NCI-H524 treated with DMSO at 0.1 percent for 48 hours (cell line): Measurements from ENCODE around the gene VWCE.
"Not testable (repeated sequence)": the region's sequence is repeated elsewhere in the genome, so short reads cannot be mapped to it uniquely, and the experiment has no call there.

Source experiments
- DNase-seq: peaks from one replicate; lab custom pipeline; 2025; lab: John Stamatoyannopoulos, UW

Gene VWCE

GRCh38 chr11:61211327-61211952, 83.7 kb downstream of the VWCE start:
- DNase-seq, result not testable (repeated sequence)

GRCh38 chr11:61210629-61211028, 84.5 kb downstream of the VWCE start:
- DNase-seq, result not testable (repeated sequence)
